Stimulated activated CD4-positive, alpha-beta T cell treated with anti-CD3 and anti-CD28 coated beads, Interleukin-1b, Interleukin-23, amount 100 ng/mL, for 1 hour (primary cell): Measurements from ENCODE around the gene KCNQ1.

Source experiments
- DNase-seq, 2 donors: peaks; one replicate each; pipeline ENCODE4 v3.0.0-alpha.2; 2020; ENCODE audit warnings: low read depth in 2 of 2

The KCNQ1 gene

GRCh38 chr11:2862395-2863275 is 417.8 kb downstream of the KCNQ1 start:
- DNase-seq, result no peak

- no peak for DNase-seq
Observed at GRCh38 chr11:2863276-2863618, 418.4 kb downstream of the KCNQ1 start.

GRCh38 chr11:2864901-2865300 is 420.1 kb downstream of the KCNQ1 start:
- no peak for DNase-seq

- no peak for DNase-seq
Observed at GRCh38 chr11:2865922-2866577, 421.2 kb downstream of the KCNQ1 start.

- no peak for DNase-seq
Observed at GRCh38 chr11:2867142-2867541, 422.3 kb downstream of the KCNQ1 start.

- DNase-seq, result no peak
Observed at GRCh38 chr11:2867722-2868505, 423.1 kb downstream of the KCNQ1 start.

GRCh38 chr11:2868506-2869133 is 423.8 kb downstream of the KCNQ1 start:
- DNase-seq, result no peak

GRCh38 chr11:2869134-2869526 is 424.3 kb downstream of the KCNQ1 start:
- no peak for DNase-seq

- DNase-seq, result no peak
Observed at GRCh38 chr11:2869561-2870427, 425.0 kb downstream of the KCNQ1 start.

- no peak for DNase-seq
Observed at GRCh38 chr11:2870460-2870859, 425.7 kb downstream of the KCNQ1 start.

- DNase-seq, result no peak
Observed at GRCh38 chr11:2870969-2871680, 426.3 kb downstream of the KCNQ1 start.

- DNase-seq, result no peak
Observed at GRCh38 chr11:2874963-2875362, 430.2 kb downstream of the KCNQ1 start.

- DNase-seq, result no peak
Observed at GRCh38 chr11:2877474-2877873, 432.7 kb downstream of the KCNQ1 start.

GRCh38 chr11:2878782-2879181 is 434.0 kb downstream of the KCNQ1 start:
- DNase-seq, result no peak

GRCh38 chr11:2880646-2881045 is 435.8 kb downstream of the KCNQ1 start:
- no peak for DNase-seq

GRCh38 chr11:2881076-2881980 is 436.5 kb downstream of the KCNQ1 start:
- DNase-seq, result no peak

GRCh38 chr11:2881981-2882375 is 437.2 kb downstream of the KCNQ1 start:
- DNase-seq, result no peak

- DNase-seq, result no peak
Observed at GRCh38 chr11:2882396-2883110, 437.7 kb downstream of the KCNQ1 start.

- DNase-seq, result no peak
Observed at GRCh38 chr11:2883640-2883978, 438.8 kb downstream of the KCNQ1 start.
